NCI-H1417 treated with DMSO at 0.1 percent for 48 hours (cell line): Measurements from ENCODE around the gene CHD1.

Experiments used
- DNase-seq: peaks from one replicate; lab custom pipeline; 2025; lab: John Stamatoyannopoulos, UW

Gene CHD1

GRCh38 chr5:98902733-98903132 is 26.1 kb downstream of the CHD1 start:
- DNase-seq: no peak

GRCh38 chr5:98899456-98899855 is 29.4 kb downstream of the CHD1 start:
- no peak for DNase-seq

GRCh38 chr5:98898743-98899142 is 30.1 kb downstream of the CHD1 start:
- no peak for DNase-seq

GRCh38 chr5:98891591-98891990 is 37.2 kb downstream of the CHD1 start:
- DNase-seq: no peak

GRCh38 chr5:98880598-98880997 is 48.2 kb downstream of the CHD1 start:
- DNase-seq: no peak

- DNase-seq: no peak
Observed at GRCh38 chr5:98880151-98880550, 48.7 kb downstream of the CHD1 start.

- no peak for DNase-seq
Observed at GRCh38 chr5:98877600-98877999, 51.2 kb downstream of the CHD1 start.

- DNase-seq: no peak
Observed at GRCh38 chr5:98872674-98873073, 56.1 kb downstream of the CHD1 start.

- no peak for DNase-seq
Observed at GRCh38 chr5:98865690-98866089, 63.1 kb downstream of the CHD1 start.

GRCh38 chr5:98847054-98847453 is 81.8 kb downstream of the CHD1 start:
- no peak for DNase-seq

GRCh38 chr5:98846520-98846919 is 82.3 kb downstream of the CHD1 start:
- no peak for DNase-seq

GRCh38 chr5:98845878-98846277 is 82.9 kb downstream of the CHD1 start:
- DNase-seq: no peak

GRCh38 chr5:98844865-98845264 is 83.9 kb downstream of the CHD1 start:
- no peak for DNase-seq

GRCh38 chr5:98843481-98843880 is 85.3 kb downstream of the CHD1 start:
- no peak for DNase-seq

GRCh38 chr5:98840946-98841345 is 87.9 kb downstream of the CHD1 start:
- no peak for DNase-seq

- no peak for DNase-seq
Observed at GRCh38 chr5:98839469-98840383, 89.1 kb downstream of the CHD1 start.

GRCh38 chr5:98836175-98836574 is 92.6 kb downstream of the CHD1 start:
- DNase-seq: no peak

- DNase-seq: no peak
Observed at GRCh38 chr5:98827588-98828284, 101.1 kb downstream of the CHD1 start.

- DNase-seq: no peak
Observed at GRCh38 chr5:98827161-98827560, 101.6 kb downstream of the CHD1 start.

GRCh38 chr5:98825582-98826375 is 103.0 kb downstream of the CHD1 start:
- DNase-seq: no peak

- no peak for DNase-seq
Observed at GRCh38 chr5:98816582-98817222, 112.1 kb downstream of the CHD1 start.

- no peak for DNase-seq
Observed at GRCh38 chr5:98813755-98814154, 115.1 kb downstream of the CHD1 start.
